ENCODE data around the gene ZNF799.

- TF ChIP-seq CTCF (IDR thresholded peaks at IDR 0.05 in 2 of 3, conservative IDR thresholded peaks at IDR 0.05 in 1 of 3; ENCODE audit: borderline replicate concordance in 1 of 3, insufficient read depth in 1 of 3, low read depth in 2 of 3, low read length in 2 of 3) (no peak), EZH2 (IDR thresholded peaks at IDR 0.05) (no peak), RAD21 (IDR thresholded peaks at IDR 0.05; ENCODE audit: low read depth) (no peak), POLR2AphosphoS5 (IDR thresholded peaks at IDR 0.05; ENCODE audit: low read depth, low read length) (no peak), ZBTB33 (IDR thresholded peaks at IDR 0.05; ENCODE audit: extremely low read depth, insufficient replicate concordance, low read length) (no peak), POLR2A (IDR thresholded peaks at IDR 0.05; ENCODE audit: borderline replicate concordance, extremely low read depth, insufficient read depth, insufficient read length) (no peak), EZH2phosphoT487 (IDR thresholded peaks at IDR 0.05; ENCODE audit: borderline replicate concordance) (no peak), ZNF274 (IDR thresholded peaks at IDR 0.05; ENCODE audit: low read depth, low read length) (no peak), TCF7L2 (IDR thresholded peaks at IDR 0.05; ENCODE audit: borderline replicate concordance, extremely low read depth, insufficient read depth, insufficient read length) (no peak), EGR1 (IDR thresholded peaks at IDR 0.05; ENCODE audit: low read depth) (no peak), REST (IDR thresholded peaks at IDR 0.05; ENCODE audit: low read depth) (no peak)
Observed at GRCh38 chr19:12448808-12449207, 47.7 kb upstream of the ZNF799 start.

Data from HCT116 (cell line).